ENCODE measurements around the gene GLYATL2. TPM values are rescaled to one million over a fixed set of nuclear protein-coding genes. Genes with fewer than 3 reads are reported as not detected.

The GLYATL2 gene
- total and polyA plus RNA-seq, 2 of the 8 experiments (the other 6 are each of a cell fraction or from before 2014, with no cell fraction given), result 0.39 to 0.69 TPM

DNA sequence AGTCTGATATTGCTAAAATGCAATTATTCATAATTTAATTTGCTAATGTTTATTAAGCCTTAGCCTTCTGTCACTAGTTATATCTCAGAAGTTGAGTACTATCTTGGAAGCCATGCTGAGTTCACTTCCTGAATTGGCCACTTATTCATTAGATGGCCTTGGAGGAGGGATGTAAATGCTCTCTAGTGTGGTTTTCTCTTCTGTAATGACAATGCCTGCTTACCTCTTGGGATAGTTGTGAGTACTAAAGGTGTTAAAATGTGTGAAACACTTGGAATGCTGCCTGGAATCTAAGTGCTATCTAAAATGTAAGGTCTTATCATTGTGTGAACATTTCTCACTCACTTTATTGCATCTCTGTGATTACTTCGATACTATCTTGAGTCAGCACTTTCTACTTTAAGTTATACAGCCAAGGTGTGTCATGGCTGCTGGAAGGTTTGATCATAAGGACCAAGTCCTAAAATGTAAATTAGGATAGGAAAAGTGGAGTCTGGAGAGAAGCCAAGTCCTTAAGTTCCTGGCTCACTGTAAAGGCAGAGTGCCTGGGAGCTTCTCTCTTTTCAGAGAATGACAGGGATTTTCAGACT is 12.4 kb downstream of the GLYATL2 start:
- H3K9ac ChIP-seq (replicated peaks in 1 of 4; ENCODE audit: extremely low read depth in 1 of 4, low read depth in 3 of 4, low read length in 3 of 4), result no peak overlapping the region
- H4K8ac ChIP-seq (ENCODE audit: extremely low read depth, insufficient read depth, low read length), result no peak overlapping the region
- ChIA-PET POLR2A (ENCODE audit: partially characterized antibody) (no interaction called here), CTCF (ENCODE audit: partially characterized antibody) (no interaction called here)
- H3K4me1 ChIP-seq (replicated peaks in 1 of 4; ENCODE audit: control insufficient read depth in 3 of 4, insufficient read depth in 4 of 4, low read length in 3 of 4), result no peaks in the 10 kb centered on the region
- H4K5ac ChIP-seq (ENCODE audit: insufficient read length, low read depth, low read length), result no peak overlapping the region
- no peaks in the 10 kb centered on the region for H3K79me2 ChIP-seq (ENCODE audit: control insufficient read depth in 1 of 2, insufficient read depth in 2 of 2, low read length in 2 of 2)
- no peak overlapping the region for H2BK120ac ChIP-seq (replicated peaks; ENCODE audit: low read depth, low read length)
- H3K4me2 ChIP-seq (ENCODE audit: insufficient read depth in 1 of 2, low read depth in 2 of 2, low read length in 2 of 2), result no peak overlapping the region
- no peak overlapping the region for H3K18ac ChIP-seq (ENCODE audit: extremely low read depth, low read length)
- H2BK15ac ChIP-seq (ENCODE audit: low read length), result no peak overlapping the region
- DNase-seq (ENCODE audit: low read depth in 1 of 2, low spot score in 2 of 2), result no peak
- no peak overlapping the region for H3K4ac ChIP-seq (replicated peaks; ENCODE audit: insufficient read length, low read depth, low read length)
- H4K91ac ChIP-seq (replicated peaks; ENCODE audit: insufficient read length, low read length), result no peak overlapping the region
- no peak overlapping the region for H2BK5ac ChIP-seq (ENCODE audit: low read depth, low read length)
- no peak for FAIRE-seq
- no peaks in the 10 kb centered on the region for H3K79me1 ChIP-seq (ENCODE audit: low read depth, low read length)
- H2BK12ac ChIP-seq (ENCODE audit: low read depth, low read length), result no peak overlapping the region
- H3K9me3 ChIP-seq (ENCODE audit: insufficient read depth in 2 of 2, low read depth in 1 of 2, low read length in 1 of 2), result peaks cover 26 to 30% of the 10 kb centered on the region in 2 experiments
- H3K14ac ChIP-seq (ENCODE audit: insufficient read length), result no peak overlapping the region
- H4K20me1 ChIP-seq (replicated peaks in 1 of 2; ENCODE audit: control insufficient read depth in 1 of 2, insufficient read depth in 2 of 2, low read length in 2 of 2), result no peaks in the 10 kb centered on the region
- H3K36me3 ChIP-seq (ENCODE audit: control insufficient read depth in 2 of 4, insufficient read depth in 4 of 4, low read length in 3 of 4), result 0 out of 8 replicates have a peak, but pooled peaks cover 0 to 2% (median 0%) of the 10 kb centered on the region in 4 experiments
- no peaks in the 10 kb centered on the region for H3K27me3 ChIP-seq (replicated peaks in 1 of 4; ENCODE audit: control insufficient read depth in 3 of 4, extremely low read depth in 1 of 4, insufficient read depth in 3 of 4, low read length in 3 of 4)
- no peak overlapping the region for H2BK20ac ChIP-seq (ENCODE audit: low read length)
- no peak overlapping the region for H3K4me3 ChIP-seq (ENCODE audit: extremely low read depth in 1 of 4, insufficient read depth in 2 of 4, low read depth in 3 of 4, low read length in 4 of 4)
- H3K23ac ChIP-seq (ENCODE audit: insufficient read length), result no peak overlapping the region
- H2AFZ ChIP-seq (ENCODE audit: low read length), result no peak overlapping the region
- no peaks in the 10 kb centered on the region for H3K23me2 ChIP-seq (ENCODE audit: low read depth, low read length)
- H2AK5ac ChIP-seq (ENCODE audit: low read depth, low read length), result no peak overlapping the region
- WGBS, 2 experiments (ENCODE audit: extremely low coverage in 1 of 2, insufficient coverage in 1 of 2, insufficient read length in 1 of 2, insufficient replicate concordance in 2 of 2, low coverage in 1 of 2, low lambda C conversion rate in 2 of 2, missing lambda C conversion rate in 1 of 2), result 94% methylated on average over 1 of the region's 1 CpG; no CpG with 5 or more reads in 1 of the 2 experiments
- TF ChIP-seq, protein P1, sequence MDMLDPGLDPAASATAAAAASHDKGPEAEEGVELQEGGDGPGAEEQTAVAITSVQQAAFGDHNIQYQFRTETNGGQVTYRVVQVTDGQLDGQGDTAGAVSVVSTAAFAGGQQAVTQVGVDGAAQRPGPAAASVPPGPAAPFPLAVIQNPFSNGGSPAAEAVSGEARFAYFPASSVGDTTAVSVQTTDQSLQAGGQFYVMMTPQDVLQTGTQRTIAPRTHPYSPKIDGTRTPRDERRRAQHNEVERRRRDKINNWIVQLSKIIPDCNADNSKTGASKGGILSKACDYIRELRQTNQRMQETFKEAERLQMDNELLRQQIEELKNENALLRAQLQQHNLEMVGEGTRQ (IDR thresholded peaks at IDR 0.05; ENCODE audit: low read length), result no peak
- TF ChIP-seq TAF1 (IDR thresholded peaks at IDR 0.05; ENCODE audit: low read depth, low read length) (no peak), RFX5 (IDR thresholded peaks at IDR 0.05; ENCODE audit: borderline replicate concordance, low read depth, low read length) (no peak)
- H3K56ac ChIP-seq (replicated peaks; ENCODE audit: insufficient read length, low read depth, low read length), result no peak overlapping the region
- H3K27ac ChIP-seq (ENCODE audit: low read depth, low read length), result no peak overlapping the region
